Activated B cell treated with CpG ODN at 0.5 μM for 24 hours (primary cell): Measurements from ENCODE around the gene CDC20B. TPM values are rescaled to one million over a fixed set of nuclear protein-coding genes. Genes with fewer than 3 reads are reported as not detected.

ENCODE experiments used
- ATAC-seq: fragments of 200-7000 bp; cut with Tn5 transposase; one replicate; pipeline ENCODE4 v1.10.0; 2021; ENCODE audit warnings: low read depth, mild to moderate bottlenecking, moderate library complexity
- CTCF ChIA-PET: fragments of 350-600 bp; sonication (Branson Sonifier 250); formaldehyde crosslinking; loops from one replicate; lab custom pipeline; 2021; ENCODE audit warnings: antibody characterized with exemption; lab: Charles Lee
- POLR2A ChIA-PET: fragments of 350-600 bp; sonication (Branson Sonifier 250); formaldehyde crosslinking; loops from one replicate; lab custom pipeline; 2021; ENCODE audit warnings: antibody characterized with exemption; lab: Charles Lee
- DNase-seq: peaks from one replicate; pipeline ENCODE4 v3.0.0; 2022
- H3K27ac Mint-ChIP-seq: one replicate; pipeline ENCODE4 v1.8.0; 2020; ENCODE audit warnings: mixed read lengths
- H3K27me3 Mint-ChIP-seq: one replicate; pipeline ENCODE4 v1.8.0; 2021; ENCODE audit warnings: mixed read lengths
- H3K36me3 Mint-ChIP-seq: one replicate; pipeline ENCODE4 v1.8.0; 2021; ENCODE audit warnings: low read depth, mixed read lengths
- H3K4me1 Mint-ChIP-seq: one replicate; pipeline ENCODE4 v1.8.0; 2021; ENCODE audit warnings: mixed read lengths
- H3K4me3 Mint-ChIP-seq: one replicate; pipeline ENCODE4 v1.8.0; 2020; ENCODE audit warnings: mild to moderate bottlenecking, mixed read lengths
- H3K9me3 Mint-ChIP-seq: one replicate; pipeline ENCODE4 v1.8.0; 2020; ENCODE audit warnings: mixed read lengths
- CTCF ChIP-seq: fragments of 200-600 bp; IDR thresholded peaks from one replicate; pipeline ENCODE4 v1.8.0; 2022; ENCODE audit warnings: antibody characterized with exemption, mild to moderate bottlenecking
- intact Hi-C: fragments of 100-400 bp; cut with micrococcal nuclease; formaldehyde crosslinking; loops from one replicate; pipeline ENCODE4 v1.15.1; 2024
- total RNA-seq: library from RNA; stranded (reverse); gene quantifications from 2 replicates; pipeline ENCODE4 v1.2.3, GENCODE V29; 2022

Gene CDC20B
- total RNA-seq, 1 donor from 2014 or later = not detected

DNA sequence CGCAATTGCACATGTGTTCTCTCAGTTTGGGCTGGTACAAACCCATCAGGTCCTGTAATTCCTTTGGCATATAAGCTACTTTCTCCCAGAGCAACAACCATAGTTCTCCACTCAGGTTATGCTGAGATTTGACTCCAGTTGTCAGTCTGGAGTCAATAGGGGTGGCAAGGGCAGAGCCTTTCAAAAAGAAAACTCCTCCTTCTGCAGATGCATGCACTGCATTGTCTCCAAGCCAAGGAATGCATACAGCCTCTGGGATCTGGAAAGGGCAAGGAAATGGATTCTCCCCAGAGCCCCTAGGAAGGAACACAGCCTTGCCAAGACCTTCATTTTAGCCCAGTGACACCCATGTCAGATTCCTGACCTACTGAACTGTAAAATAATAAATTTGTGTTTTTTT lies 101.6 kb downstream of the CDC20B start:
- Mint-ChIP-seq H3K27me3 (peaks cover 5% of the 10 kb centered on the region), H3K4me3 (no peak overlapping the region), H3K36me3 (no peaks in the 10 kb centered on the region), H3K27ac (no peak overlapping the region), H3K4me1 (no peaks in the 10 kb centered on the region), H3K9me3 (no peaks in the 10 kb centered on the region)
- intact Hi-C loops = no loop called here
- POLR2A ChIA-PET = no interaction called here
- TF ChIP-seq CTCF = no peak
- CTCF ChIA-PET = no interaction called here
- no peak for DNase-seq
- ATAC-seq = no peak

- no peaks in the 10 kb centered on the region for H3K9me3 Mint-ChIP-seq
These were observed 102.0 kb downstream of the CDC20B start for GRCh38 chr5:55070968-55071367.

DNA sequence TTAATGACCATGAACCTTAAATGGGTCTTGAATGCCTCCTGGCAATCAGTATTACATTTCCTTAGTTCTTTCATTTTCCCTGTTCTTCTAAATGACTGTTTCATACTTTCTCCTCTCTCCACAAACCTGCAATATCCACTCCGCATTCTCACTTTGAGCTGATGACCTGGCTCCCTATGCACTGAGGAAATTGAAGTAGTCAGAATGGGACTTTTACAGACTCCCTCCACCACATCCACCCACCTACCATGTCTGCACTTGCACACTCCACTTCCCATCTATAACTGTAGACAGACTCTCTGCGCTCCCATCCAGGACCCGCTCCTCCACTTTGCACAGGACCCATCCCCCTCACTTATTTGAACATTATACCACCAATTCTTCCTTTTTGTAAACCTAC lies 106.7 kb downstream of the CDC20B start:
- no peaks in the 10 kb centered on the region for H3K9me3 Mint-ChIP-seq
- POLR2A ChIA-PET = no interaction called here
- ATAC-seq = no peak

More at GRCh38 chr5:55070968-55071367, 102.0 kb downstream of the CDC20B start:
- ChIA-PET POLR2A (no interaction called here), CTCF (no interaction called here)
- Mint-ChIP-seq H3K4me1 (no peaks in the 10 kb centered on the region), H3K36me3 (no peaks in the 10 kb centered on the region), H3K4me3 (no peak overlapping the region), H3K27ac (no peak overlapping the region), H3K27me3 (peaks cover 5% of the 10 kb centered on the region)
- no peak for TF ChIP-seq CTCF
- intact Hi-C loops = no loop called here
- ATAC-seq (no peak), DNase-seq (no peak)

DNA sequence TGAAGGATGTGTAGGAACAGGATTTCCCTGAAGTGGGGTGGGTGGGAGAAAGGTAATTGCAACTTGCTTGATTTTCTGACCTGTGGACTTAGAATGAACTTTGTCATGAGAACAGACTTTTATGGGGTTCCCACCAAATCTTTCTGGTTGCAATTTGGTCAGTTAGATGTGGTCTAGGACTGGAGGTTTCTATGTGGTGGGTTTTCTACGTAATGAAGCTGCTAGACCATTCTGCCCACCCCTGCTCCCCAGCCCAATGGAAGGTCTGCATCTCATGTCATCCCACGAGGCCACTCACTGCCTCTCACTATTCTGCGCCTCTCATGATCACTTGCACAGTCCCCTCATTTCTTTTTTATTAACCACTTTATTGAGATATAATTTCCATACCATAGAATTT lies 108.5 kb downstream of the CDC20B start:
- H3K9me3 Mint-ChIP-seq = no peaks in the 10 kb centered on the region
- H3K4me1 Mint-ChIP-seq = no peaks in the 10 kb centered on the region
- peaks cover 9% of the 10 kb centered on the region for H3K27me3 Mint-ChIP-seq
- no peak overlapping the region for H3K4me3 Mint-ChIP-seq
- ChIA-PET POLR2A (no interaction called here), CTCF (no interaction called here)
- H3K36me3 Mint-ChIP-seq = no peaks in the 10 kb centered on the region
- no peak for TF ChIP-seq CTCF
- H3K27ac Mint-ChIP-seq = no peak overlapping the region
- ATAC-seq (no peak), DNase-seq (no peak)
- intact Hi-C loops = no loop called here

More for the DNA sequence above, 106.7 kb downstream of the CDC20B start:
- intact Hi-C loops = no loop called here
- Mint-ChIP-seq H3K4me1 (no peaks in the 10 kb centered on the region), H3K36me3 (no peaks in the 10 kb centered on the region), H3K27me3 (peaks cover 5% of the 10 kb centered on the region), H3K4me3 (no peak overlapping the region), H3K27ac (no peak overlapping the region)
- CTCF ChIA-PET = no interaction called here
- DNase-seq = no peak
- TF ChIP-seq CTCF = no peak

- no peak for TF ChIP-seq CTCF
- no peak overlapping the region for H3K4me3 Mint-ChIP-seq
- ATAC-seq (no peak), DNase-seq (no peak)
- no peaks in the 10 kb centered on the region for H3K36me3 Mint-ChIP-seq
- no peaks in the 10 kb centered on the region for H3K9me3 Mint-ChIP-seq
- no peak overlapping the region for H3K27ac Mint-ChIP-seq
- POLR2A ChIA-PET = no interaction called here
- CTCF ChIA-PET = no interaction called here
- intact Hi-C loops = no loop called here
- peaks cover 9% of the 10 kb centered on the region for H3K27me3 Mint-ChIP-seq
- no peaks in the 10 kb centered on the region for H3K4me1 Mint-ChIP-seq
These were observed 109.1 kb downstream of the CDC20B start for GRCh38 chr5:55063899-55064298.
